ENCODE results near the gene CXCL6.

Gene CXCL6

GRCh38 chr4:73875401-73875800 lies 38.9 kb downstream of the CXCL6 start:
- TF ChIP-seq CTCF (IDR thresholded peaks at IDR 0.05; ENCODE audit: control insufficient read depth, extremely low read depth, insufficient read depth): no peak
- DNase-seq (ENCODE audit: low read depth): no peak
- no peak overlapping the region for H3K4me3 ChIP-seq (ENCODE audit: low read depth, low read length)

GRCh38 chr4:73883306-73883705 lies 46.8 kb downstream of the CXCL6 start:
- TF ChIP-seq CTCF (IDR thresholded peaks at IDR 0.05; ENCODE audit: control insufficient read depth, extremely low read depth, insufficient read depth): no peak
- DNase-seq (ENCODE audit: low read depth): no peak
- no peak overlapping the region for H3K4me3 ChIP-seq (ENCODE audit: low read depth, low read length)

GRCh38 chr4:73885574-73886267 lies 49.2 kb downstream of the CXCL6 start:
- no peak overlapping the region for H3K4me3 ChIP-seq (ENCODE audit: low read depth, low read length)
- no peak for DNase-seq (ENCODE audit: low read depth)
- no peak for TF ChIP-seq CTCF (IDR thresholded peaks at IDR 0.05; ENCODE audit: control insufficient read depth, extremely low read depth, insufficient read depth)

Measured in LNCaP clone FGC (cell line).